HG02870 (cell line): ENCODE results near the gene SHMT2.

Experiments used
- ATAC-seq: cut with Tn5 transposase; IDR thresholded peaks from one replicate; pipeline ENCODE4 v1.9.1; 2021; ENCODE audit warnings: mild to moderate bottlenecking, moderate library complexity; ENCODE audit not compliant: unreplicated experiment

The SHMT2 gene

DNA sequence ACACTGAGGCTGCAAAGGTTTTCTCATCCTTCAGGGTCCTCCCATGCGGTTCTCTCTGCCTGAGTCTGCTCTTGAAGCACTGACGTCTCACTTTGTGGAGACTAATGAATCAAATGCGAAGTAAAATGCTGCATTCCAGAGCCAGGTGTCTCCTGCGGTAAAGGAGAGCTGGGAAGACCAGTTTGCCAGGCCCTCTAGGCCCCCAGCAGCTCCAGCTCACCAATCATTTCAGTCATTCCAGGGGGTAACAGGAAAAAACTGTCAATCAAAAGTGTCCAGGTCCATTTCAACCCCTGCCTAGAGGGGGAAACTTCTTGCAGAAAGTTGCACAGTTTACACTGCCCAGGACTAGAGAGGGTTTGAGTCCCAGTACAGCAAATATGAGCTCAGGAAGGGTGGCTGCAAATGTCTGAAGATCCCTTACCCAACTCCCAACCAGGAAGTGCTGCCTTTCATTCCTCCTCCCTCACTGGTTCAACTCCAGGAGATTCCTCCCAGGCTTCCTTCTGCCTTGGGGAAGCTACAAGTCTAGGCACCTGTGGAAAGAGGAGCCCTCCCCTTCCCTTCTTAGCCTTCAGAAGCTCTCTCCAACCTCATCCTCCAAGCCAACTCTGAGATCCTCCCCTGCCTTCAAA, 15.6 kb upstream of the SHMT2 start:
- ATAC-seq, result no peak

- no peak for ATAC-seq
Measured at GRCh38 chr12:57214398-57214781, 15.1 kb upstream of the SHMT2 start.

- no peak for ATAC-seq
Measured at GRCh38 chr12:57215065-57215464, 14.4 kb upstream of the SHMT2 start.

- ATAC-seq, result no peak
Measured at GRCh38 chr12:57215668-57216013, 13.9 kb upstream of the SHMT2 start.

- no peak for ATAC-seq
Measured at GRCh38 chr12:57216014-57216911, 13.2 kb upstream of the SHMT2 start, which contains the start of gene NXPH4. NXPH4 (plus strand) TSS chr12:57216794; CDS start chr12:57216970, 176 bp downstream.

DNA sequence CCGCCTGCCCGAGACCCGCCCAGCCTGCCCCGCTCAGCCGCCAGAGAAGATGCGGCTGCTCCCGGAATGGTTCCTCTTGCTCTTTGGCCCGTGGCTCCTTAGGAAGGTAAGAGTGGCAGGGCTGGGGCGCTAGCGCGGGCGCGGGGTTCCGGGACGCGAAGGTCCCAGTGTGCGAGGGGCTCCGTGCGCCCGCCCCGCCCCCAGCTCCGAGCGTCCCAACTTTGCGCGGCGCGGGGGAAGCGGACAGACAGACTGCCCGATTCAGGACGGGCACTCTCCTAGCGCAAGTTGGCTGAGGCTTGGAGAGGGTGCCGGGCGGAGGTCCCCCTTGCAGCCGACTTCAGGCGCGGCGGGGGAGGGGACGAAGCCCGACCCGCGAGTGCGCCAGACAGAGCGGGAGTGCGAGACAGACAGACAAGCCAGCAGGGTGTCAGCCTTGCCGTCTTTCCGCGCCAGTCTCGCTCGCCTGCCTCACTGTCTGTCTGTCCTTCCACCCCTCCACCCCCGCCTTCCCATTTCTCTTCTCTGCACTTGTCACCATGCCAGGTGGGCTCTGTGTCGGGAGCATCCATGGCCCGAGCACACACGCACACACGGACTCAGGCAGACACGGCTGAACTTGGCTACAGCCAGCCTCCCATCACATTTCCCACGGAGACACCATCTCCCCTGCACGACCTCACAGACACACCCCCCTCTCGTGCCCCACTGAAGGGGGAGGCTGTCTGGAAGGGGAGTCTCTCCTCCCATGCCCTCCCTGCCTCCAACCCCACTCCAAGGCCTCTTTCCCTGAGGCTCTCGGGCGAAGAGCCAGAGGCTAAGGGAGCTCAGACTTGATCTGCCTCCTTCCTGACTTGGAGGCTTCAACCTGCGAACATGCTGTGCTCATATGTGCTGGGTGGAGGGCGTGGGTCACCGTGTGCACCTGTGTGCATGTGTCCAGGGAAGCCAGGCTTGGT, 12.3 kb upstream of the SHMT2 start:
- ATAC-seq, result no peak

DNA sequence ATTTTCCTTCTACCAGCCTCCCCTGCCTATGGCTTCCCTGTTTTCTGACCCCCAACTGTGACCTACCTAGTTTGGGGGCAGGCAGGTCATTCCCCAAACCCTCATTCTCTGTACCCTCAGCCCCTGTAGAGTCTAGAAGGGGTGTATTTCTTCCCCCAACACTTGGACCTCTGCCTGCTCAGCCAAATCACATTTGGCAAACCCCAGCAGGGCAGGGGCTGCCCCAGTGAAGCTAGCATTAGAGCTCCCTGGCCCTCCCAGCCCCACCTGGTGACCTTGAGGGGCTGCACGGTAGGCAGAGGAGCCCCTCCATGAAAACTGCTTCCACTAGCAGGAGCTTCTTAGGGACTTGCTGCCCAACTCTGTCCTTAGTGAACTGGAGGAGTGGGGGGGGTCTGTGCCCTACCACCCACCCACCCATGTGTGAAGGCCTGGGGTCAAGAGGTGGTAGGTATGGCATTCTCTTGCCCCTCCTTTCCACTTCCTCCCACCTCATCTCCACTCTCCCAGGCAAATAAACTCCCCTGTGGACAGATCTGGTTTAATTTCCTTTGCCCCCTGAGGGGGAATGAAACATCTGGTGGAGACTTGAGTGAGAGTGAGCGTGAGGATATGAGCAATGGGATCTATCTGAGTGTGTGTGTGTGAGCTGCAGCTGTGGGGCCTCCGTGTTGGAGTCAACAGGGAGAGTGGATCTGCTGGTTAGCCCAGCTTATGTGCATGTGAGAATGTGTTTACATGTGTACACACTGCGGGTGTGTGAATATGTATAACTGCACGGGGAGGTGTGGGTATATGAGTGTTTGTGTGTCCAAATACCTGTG, 11.3 kb upstream of the SHMT2 start:
- ATAC-seq, result no peak

- no peak for ATAC-seq
Measured at GRCh38 chr12:57219205-57219992, 10.1 kb upstream of the SHMT2 start.

DNA sequence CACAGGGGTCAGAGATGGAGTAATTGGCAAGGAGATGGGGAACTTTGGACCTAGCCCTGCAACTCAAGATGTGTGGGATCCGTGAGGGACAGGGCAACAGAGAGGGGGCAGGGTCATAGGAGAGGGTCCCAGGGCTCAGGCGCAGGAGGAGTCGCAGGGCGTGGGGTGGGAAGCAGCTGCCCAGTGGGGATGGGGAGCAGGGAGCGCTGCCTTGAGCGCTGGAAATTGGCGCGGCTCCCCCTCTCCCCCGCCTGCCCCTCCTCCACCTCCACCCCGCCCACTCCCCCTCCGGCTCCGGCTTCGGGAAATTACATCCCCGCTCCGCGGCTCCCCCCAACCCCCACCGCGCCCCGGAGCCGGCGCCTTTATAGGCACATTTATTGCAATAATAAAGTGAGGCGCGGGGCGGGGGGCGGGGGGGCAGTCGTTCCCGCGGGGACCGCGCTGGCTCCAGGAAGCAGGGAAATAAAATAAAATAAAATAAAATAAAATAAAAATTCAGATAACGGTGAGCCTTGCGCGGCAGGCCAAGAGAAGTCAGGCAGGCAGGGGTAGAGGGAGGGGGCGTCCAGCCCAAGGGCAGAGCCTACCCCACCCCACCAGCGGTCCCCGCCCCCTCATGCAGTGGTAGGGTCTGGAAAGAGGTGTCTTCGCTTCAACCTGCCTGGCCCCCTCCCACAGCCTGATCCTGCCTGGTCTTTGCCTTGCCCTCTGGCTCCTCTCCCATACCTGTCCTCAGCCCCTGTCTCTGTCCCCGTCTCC, 9.3 kb upstream of the SHMT2 start:
- no peak for ATAC-seq

- ATAC-seq, result no peak
Measured at GRCh38 chr12:57220770-57221168, 8.7 kb upstream of the SHMT2 start.

DNA sequence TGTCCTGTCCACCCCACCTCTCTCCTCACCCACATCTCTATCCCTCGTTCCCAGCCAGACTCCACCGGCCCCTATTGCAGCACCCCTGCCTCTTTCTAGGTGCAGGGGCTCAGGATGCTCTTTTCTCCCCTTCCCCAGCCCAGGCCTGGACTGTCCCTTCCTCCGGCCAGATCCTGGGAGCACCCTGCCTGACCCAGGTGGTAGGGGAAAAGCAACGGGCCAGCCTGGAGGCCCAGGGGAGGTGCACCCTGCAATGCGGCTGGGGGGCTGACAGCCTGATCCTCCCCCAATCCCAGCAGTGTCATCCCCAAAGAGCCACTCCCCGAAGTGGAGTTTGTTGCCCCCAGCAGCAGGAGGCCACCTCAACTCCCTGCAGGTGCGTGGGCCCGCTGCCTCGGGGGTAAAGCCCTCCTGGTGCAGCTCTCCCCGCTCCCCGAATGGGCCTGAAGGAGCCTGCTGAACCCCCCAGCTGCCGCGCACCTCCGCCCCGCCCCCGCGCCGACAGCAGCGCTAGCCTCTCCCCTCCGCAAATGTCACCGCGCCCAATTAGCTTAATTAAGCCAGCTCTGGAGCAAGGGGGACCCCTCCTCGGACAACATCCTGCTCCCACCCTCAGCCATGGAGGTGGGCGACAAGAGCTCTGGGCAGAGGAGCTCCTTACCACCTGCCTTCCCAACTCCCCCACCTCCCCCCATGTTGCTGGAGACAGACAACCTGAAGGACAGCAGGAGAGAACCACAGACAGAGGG, 8.2 kb upstream of the SHMT2 start:
- no peak for ATAC-seq

GRCh38 chr12:57222286-57223190, 7.0 kb upstream of the SHMT2 start:
- no peak for ATAC-seq

DNA sequence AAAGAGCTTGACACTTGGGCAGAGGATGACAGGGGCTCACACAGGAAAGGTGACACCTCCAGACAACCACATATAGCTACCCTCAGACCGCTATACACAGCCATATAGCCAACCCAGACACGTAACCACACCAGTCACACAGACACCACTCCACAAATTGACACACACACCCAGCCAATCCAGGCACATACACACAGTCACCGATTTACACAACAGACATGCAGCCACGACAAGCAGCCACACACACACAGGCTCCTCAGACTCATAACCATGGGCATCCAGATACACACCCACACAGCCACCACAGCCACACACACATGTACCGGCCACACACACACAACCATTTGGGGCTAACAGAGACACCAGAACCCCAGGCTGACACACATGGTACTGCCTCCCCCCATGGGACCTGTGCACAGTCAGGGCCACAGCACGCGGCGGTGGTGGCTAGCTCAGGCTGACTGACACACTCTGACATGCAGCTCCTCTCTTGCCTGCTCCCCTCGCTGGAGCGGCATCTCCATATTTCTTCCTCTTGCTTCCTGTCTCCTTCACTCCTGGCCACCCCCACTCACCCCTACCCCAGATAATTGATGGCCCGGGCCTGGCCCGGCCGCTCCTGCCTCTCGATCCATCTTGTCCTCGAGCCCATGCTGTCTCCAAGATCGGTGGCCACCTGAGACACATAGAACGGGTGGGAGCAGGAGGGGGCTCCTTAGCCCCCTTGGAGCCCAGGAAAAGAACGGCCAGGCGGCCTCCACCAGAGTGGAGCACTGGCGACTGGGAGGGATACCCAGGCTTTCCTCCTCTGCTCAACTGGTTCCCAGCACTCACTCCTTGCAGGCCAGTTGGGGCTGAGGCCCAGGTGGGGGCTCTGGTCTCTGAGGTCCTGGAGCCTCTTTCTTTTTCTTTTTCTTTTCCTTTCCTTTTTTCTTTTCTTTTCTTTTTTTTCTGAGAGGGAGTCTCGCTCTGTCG, 6.0 kb upstream of the SHMT2 start:
- no peak for ATAC-seq

- no peak for ATAC-seq
Measured at GRCh38 chr12:57224278-57224972, 5.1 kb upstream of the SHMT2 start.

DNA sequence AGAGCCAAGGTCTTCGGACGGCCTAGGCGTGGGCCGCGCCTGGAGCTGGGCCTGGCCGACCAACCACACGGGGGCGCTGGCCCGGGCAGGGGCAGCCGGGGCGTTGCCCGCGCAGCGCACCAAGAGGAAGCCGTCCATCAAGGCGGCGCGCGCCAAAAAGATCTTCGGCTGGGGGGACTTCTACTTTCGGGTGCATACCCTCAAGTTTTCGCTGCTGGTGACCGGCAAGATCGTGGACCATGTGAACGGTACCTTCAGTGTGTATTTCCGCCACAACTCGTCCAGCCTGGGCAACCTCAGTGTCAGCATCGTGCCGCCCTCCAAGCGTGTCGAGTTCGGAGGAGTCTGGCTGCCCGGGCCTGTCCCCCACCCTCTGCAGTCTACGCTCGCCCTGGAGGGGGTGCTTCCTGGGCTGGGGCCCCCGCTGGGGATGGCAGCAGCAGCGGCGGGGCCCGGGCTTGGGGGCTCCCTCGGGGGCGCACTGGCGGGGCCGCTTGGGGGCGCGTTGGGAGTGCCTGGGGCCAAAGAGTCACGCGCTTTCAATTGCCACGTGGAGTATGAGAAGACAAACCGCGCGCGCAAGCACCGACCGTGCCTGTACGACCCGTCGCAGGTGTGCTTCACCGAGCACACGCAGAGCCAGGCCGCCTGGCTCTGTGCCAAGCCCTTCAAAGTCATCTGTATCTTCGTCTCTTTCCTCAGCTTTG, 4.4 kb upstream of the SHMT2 start:
- ATAC-seq, result no peak
